Measurements from ENCODE around the gene TBC1D3B.
"Not testable (repeated sequence)": the region's sequence is repeated elsewhere in the genome, so short reads cannot be mapped to it uniquely, and the experiment has no call there.

TBC1D3B gene

DNA sequence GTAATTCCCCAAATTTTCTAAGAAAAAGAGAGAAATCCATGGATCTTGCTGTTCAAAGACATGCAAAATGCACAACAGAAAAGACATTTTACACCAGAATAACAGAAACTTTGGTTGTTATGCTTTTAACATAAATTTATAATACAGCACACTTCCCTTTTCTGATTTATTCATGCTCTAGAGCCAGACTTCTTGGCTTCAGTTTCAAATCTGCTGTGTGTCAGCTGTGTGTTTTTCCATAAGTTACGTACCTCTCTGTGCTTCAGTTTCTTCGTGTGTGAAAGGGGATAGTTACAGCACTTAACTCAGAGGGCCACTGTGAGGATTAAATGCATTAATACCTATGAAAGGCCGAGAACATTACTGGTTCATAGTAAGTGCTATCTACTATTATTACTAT is 26.9 kb upstream of the TBC1D3B start:
- no peaks in the 10 kb centered on the region for H3K36me3 ChIP-seq (ENCODE audit: control insufficient read depth in 2 of 2, insufficient read depth in 1 of 2, low read length in 2 of 2)
- no peaks in the 10 kb centered on the region for H3K4me1 ChIP-seq (ENCODE audit: control insufficient read depth, insufficient read depth, low read length)
- ChIA-PET POLR2A (no interaction called here), CTCF (no interaction called here)
- TF ChIP-seq ZNF292 (tag by site-specific recombination; IDR thresholded peaks at IDR 0.05; ENCODE audit: borderline replicate concordance, low read depth), result no peak
- TF ChIP-seq ZNF600 (tag by site-specific recombination; IDR thresholded peaks at IDR 0.05), result no peak
- TF ChIP-seq ZNF2 (tag by site-specific recombination; IDR thresholded peaks at IDR 0.05), result no peak
- no peak for TF ChIP-seq ZNF785 (tag by site-specific recombination; IDR thresholded peaks at IDR 0.05)
- TF ChIP-seq BCL11B (tag by site-specific recombination; IDR thresholded peaks at IDR 0.05; ENCODE audit: low read depth), result no peak
- no peak for TF ChIP-seq SCRT2 (tag by site-specific recombination; IDR thresholded peaks at IDR 0.05)
- TF ChIP-seq WT1 (tag by site-specific recombination; IDR thresholded peaks at IDR 0.05), result no peak
- H3K27ac ChIP-seq (ENCODE audit: extremely low read depth, low read depth, low read length), result no peak overlapping the region
- no peaks in the 10 kb centered on the region for H3K9me3 ChIP-seq (ENCODE audit: control insufficient read depth, insufficient read depth, low read depth, low read length)
- H3K4me3 ChIP-seq (ENCODE audit: low read depth, low read length), result no peak overlapping the region

DNA sequence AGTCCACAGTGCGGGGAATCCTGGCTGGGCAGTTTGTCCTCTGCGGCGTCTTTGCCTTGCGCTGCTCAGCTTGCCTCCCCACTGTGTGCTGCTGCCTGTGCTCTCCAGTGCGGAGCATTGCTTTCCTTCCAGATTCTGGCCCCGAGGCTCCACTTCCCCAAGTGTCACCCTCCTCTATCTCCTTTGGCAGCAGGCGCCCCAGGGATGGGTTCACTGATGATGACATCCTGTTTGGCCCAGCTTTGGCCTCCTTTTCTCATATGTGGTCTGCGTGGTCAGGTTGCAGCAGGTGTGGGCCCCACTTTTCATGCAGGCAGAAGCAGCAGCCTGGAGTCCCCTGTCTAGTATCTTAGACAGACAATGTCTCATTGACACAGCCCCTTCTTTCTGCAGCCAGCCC is 25.1 kb upstream of the TBC1D3B start:
- CTCF ChIA-PET; H3K27ac ChIP-seq (ENCODE audit: extremely low read depth, low read depth, low read length); H3K4me1 ChIP-seq (ENCODE audit: control insufficient read depth, insufficient read depth, low read length): not testable (repeated sequence)

GRCh38 chr17:36201102-36201501 is 24.7 kb upstream of the TBC1D3B start:
- CTCF ChIA-PET; H3K4me1 ChIP-seq (ENCODE audit: control insufficient read depth, insufficient read depth, low read length); POLR2A ChIA-PET; H3K36me3 ChIP-seq (ENCODE audit: control insufficient read depth in 2 of 2, insufficient read depth in 1 of 2, low read length in 2 of 2); H3K4me3 ChIP-seq (ENCODE audit: low read depth, low read length); H3K9me3 ChIP-seq (ENCODE audit: control insufficient read depth, insufficient read depth, low read depth, low read length); H3K27ac ChIP-seq (ENCODE audit: extremely low read depth, low read depth, low read length): not testable (repeated sequence)

More for the DNA sequence above, 25.1 kb upstream of the TBC1D3B start:
- H3K9me3 ChIP-seq (ENCODE audit: control insufficient read depth, insufficient read depth, low read depth, low read length); H3K36me3 ChIP-seq (ENCODE audit: control insufficient read depth in 2 of 2, insufficient read depth in 1 of 2, low read length in 2 of 2); H3K4me3 ChIP-seq (ENCODE audit: low read depth, low read length); POLR2A ChIA-PET: not testable (repeated sequence)

DNA sequence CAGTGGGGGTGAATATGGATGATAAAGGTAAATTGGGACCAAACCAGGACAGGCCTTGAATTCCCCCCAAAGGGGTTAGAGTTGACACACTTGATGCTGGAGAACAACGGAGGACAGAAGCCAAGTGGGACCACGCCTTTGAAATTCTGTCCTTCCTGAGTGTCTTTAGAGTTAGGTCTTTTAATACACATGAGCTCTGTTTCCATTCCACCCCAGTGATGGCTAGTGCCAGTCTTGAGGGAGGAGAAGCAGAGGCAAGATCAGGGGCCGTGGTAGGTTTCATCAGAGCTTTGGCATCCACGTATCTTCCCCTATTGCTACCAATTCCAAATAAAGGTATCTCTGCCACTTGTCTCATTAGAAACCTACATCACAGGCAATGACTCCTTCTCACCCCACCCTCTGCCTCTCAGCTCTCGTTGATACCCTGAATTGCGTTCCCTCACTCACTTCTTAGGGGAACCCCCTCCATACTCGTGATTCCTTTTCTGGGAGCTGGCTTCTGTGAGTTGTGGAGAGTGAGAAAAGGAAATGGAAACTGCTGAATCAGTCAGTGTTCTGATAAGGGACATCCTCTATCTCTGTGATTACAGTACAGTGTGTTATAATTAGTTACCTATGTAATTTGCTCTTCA is 22.5 kb upstream of the TBC1D3B start:
- no peaks in the 10 kb centered on the region for H3K36me3 ChIP-seq (ENCODE audit: control insufficient read depth in 2 of 2, insufficient read depth in 1 of 2, low read length in 2 of 2)
- no peak overlapping the region for H3K4me3 ChIP-seq (ENCODE audit: low read depth, low read length)
- H3K9me3 ChIP-seq (ENCODE audit: control insufficient read depth, insufficient read depth, low read depth, low read length), result no peaks in the 10 kb centered on the region
- CTCF ChIA-PET, result no interaction called here
- H3K4me1 ChIP-seq (ENCODE audit: control insufficient read depth, insufficient read depth, low read length), result no peaks in the 10 kb centered on the region
- POLR2A ChIA-PET, result no interaction called here
- TF ChIP-seq ZNF768 (tag by site-specific recombination; IDR thresholded peaks at IDR 0.05) (no peak), ZNF561 (tag by site-specific recombination; IDR thresholded peaks at IDR 0.05; ENCODE audit: borderline replicate concordance) (no peak), SP3 (tag by site-specific recombination; IDR thresholded peaks at IDR 0.05) (no peak), ZNF621 (tag by site-specific recombination; IDR thresholded peaks at IDR 0.05) (no peak), ZBTB44 (tag by site-specific recombination; IDR thresholded peaks at IDR 0.05) (no peak), WT1 (tag by site-specific recombination; IDR thresholded peaks at IDR 0.05) (no peak), ZSCAN16 (tag by site-specific recombination; IDR thresholded peaks at IDR 0.05) (no peak), ZNF112 (tag by site-specific recombination; IDR thresholded peaks at IDR 0.05) (no peak), ZNF48 (tag by site-specific recombination; IDR thresholded peaks at IDR 0.05) (no peak), ZBTB7A (tag by site-specific recombination; IDR thresholded peaks at IDR 0.05; ENCODE audit: low read depth) (no peak), ZBTB1 (tag by site-specific recombination; IDR thresholded peaks at IDR 0.05) (no peak)
- no peak overlapping the region for H3K27ac ChIP-seq (ENCODE audit: extremely low read depth, low read depth, low read length)

All from HEK293 (cell line).